Suprapubic skin (tissue), 4 donors: ENCODE results near the gene TWIST2.

Experiments
- EP300 ChIP-seq: sonication (generic); formaldehyde crosslinking; IDR thresholded peaks from one replicate; pipeline ENCODE4 v1.6.1; 2017; ENCODE audit warnings: antibody characterized with exemption
- POLR2A ChIP-seq, 2 donors: fragments of 450-650 bp; IDR thresholded peaks; one replicate each; pipeline ENCODE4 v1.6.1; 2017; ENCODE audit warnings: antibody characterized with exemption in 2 of 2, mild to moderate bottlenecking in 2 of 2, moderate library complexity in 2 of 2
- POLR2AphosphoS5 ChIP-seq, 3 donors: sonication (generic); formaldehyde crosslinking; IDR thresholded peaks; one replicate each; pipeline ENCODE4 v1.6.1; 2017; ENCODE audit warnings: antibody characterized with exemption in 3 of 3
- TF ChIP-seq, protein P1 (sequence below), 2 donors: fragments of 200-600 bp in 1 of 2; fragments of 450-650 bp in 1 of 2; sonication (generic) in 1 of 2; IDR thresholded peaks; one replicate each; pipeline ENCODE4 v1.5.1; 2016 to 2019; ENCODE audit warnings: antibody characterized with exemption in 2 of 2, mild to moderate bottlenecking in 1 of 2, moderate library complexity in 1 of 2

DNA sequence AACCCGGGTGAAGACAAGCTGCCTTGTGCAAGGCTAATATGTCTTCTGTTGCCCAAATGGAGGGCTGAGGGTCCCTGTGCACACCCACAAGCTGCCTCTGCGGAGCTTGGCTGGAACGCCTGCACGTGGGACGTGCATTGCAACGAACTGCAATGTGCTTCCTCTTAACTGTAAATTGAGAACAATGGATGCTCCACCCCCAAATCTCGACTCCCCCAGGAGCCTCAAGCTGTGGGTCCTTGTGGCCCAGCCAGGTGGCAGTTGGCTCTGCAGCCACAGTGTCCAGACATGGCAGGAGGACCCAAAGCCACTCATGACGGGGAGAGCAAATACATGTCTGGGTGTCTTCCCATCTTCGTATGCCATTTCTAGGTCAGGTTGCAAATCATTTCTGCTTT, 90.1 kb downstream of the TWIST2 start:
- no peak for TF ChIP-seq POLR2AphosphoS5 (IDR thresholded peaks at IDR 0.05)
- TF ChIP-seq, protein P1, sequence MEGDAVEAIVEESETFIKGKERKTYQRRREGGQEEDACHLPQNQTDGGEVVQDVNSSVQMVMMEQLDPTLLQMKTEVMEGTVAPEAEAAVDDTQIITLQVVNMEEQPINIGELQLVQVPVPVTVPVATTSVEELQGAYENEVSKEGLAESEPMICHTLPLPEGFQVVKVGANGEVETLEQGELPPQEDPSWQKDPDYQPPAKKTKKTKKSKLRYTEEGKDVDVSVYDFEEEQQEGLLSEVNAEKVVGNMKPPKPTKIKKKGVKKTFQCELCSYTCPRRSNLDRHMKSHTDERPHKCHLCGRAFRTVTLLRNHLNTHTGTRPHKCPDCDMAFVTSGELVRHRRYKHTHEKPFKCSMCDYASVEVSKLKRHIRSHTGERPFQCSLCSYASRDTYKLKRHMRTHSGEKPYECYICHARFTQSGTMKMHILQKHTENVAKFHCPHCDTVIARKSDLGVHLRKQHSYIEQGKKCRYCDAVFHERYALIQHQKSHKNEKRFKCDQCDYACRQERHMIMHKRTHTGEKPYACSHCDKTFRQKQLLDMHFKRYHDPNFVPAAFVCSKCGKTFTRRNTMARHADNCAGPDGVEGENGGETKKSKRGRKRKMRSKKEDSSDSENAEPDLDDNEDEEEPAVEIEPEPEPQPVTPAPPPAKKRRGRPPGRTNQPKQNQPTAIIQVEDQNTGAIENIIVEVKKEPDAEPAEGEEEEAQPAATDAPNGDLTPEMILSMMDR (IDR thresholded peaks at IDR 0.05): no peak
- no peak for TF ChIP-seq EP300
- no peak for TF ChIP-seq POLR2A (IDR thresholded peaks at IDR 0.05)
